ENCODE measurements around the gene ANTXR1.

- TF ChIP-seq CTCF (IDR thresholded peaks at IDR 0.05) = no peak
- TF ChIP-seq POLR2AphosphoS5 (IDR thresholded peaks at IDR 0.05) = no peak
Measured at GRCh38 chr2:69224512-69224837, 211.5 kb downstream of the ANTXR1 start.
